ENCODE data around the gene TENT4A. TPM values are rescaled to one million over a fixed set of nuclear protein-coding genes. Genes with fewer than 3 reads are reported as not detected.

Gene TENT4A
- total RNA-seq, 1 experiment from 2014 or later, result 3.3 TPM

Other genes starting within 250 kb of the TENT4A start
- 46.6 and 65.0 TPM in 2 replicates for gene NSUN2, start 80.4 kb upstream of the TENT4A start, total RNA-seq (2014; rRNA removed; shearing (Covaris generic))
- gene SRD5A1, start 80.0 kb upstream of the TENT4A start, total RNA-seq (2014; rRNA removed; shearing (Covaris generic)), result 15.4 and 40.9 TPM in 2 replicates